ENCODE results near the gene SLC6A17. TPM values are rescaled to one million over a fixed set of nuclear protein-coding genes. Genes with fewer than 3 reads are reported as not detected.

SLC6A17 gene
- total and polyA plus RNA-seq, 9 of the 15 experiments (the other 6 are each of a cell fraction or from before 2014, with no cell fraction given), result not detected

DNA sequence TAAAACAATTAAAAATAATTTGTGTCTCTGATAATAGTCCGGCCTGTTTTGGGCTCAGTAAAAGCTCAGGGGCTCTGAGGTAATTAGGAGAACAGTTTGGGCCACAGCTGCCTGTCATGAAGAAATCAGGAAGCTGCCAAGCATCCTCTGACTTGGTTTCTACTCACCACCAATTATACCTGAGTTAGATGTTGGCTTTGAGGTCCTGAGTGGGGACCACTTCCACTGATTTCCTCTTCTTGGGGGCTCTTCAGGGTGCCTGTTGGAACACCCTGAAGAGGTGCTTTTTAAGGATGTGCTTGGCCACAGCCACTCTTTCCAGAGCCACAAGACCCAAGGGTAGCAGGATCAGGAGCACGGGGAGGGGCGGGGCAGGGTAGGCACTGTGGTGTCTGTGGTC, 10.9 kb downstream of the SLC6A17 start:
- Histone ChIP-seq H3K4me3 (no peak overlapping the region), H3K9ac (ENCODE audit: insufficient read depth in 1 of 2, low read depth in 2 of 2, low read length in 2 of 2) (no peak overlapping the region), H3K4me2 (ENCODE audit: insufficient read depth, low read length) (no peak overlapping the region), H3K27me3 (ENCODE audit: control insufficient read depth in 2 of 2, insufficient read depth in 2 of 2, low read length in 2 of 2) (peaks cover 14 to 67% of the 10 kb centered on the region in 2 experiments), H3K9me1 (ENCODE audit: control insufficient read depth, insufficient read depth, low read length) (no peaks in the 10 kb centered on the region), H3K4me1 (replicated peaks in 1 of 2; ENCODE audit: control insufficient read depth in 2 of 2, insufficient read depth in 2 of 2, low read length in 2 of 2) (no peaks in the 10 kb centered on the region), H3K27ac (ENCODE audit: extremely low read depth, low read depth, low read length) (no peak overlapping the region), H3K79me2 (ENCODE audit: control insufficient read depth, insufficient read depth, low read length) (no peaks in the 10 kb centered on the region), H2AFZ (ENCODE audit: low read depth, low read length) (no peak overlapping the region), H3K9me3 (replicated peaks; ENCODE audit: control insufficient read depth, insufficient read depth, low read depth, low read length) (no peaks in the 10 kb centered on the region), H3K36me3 (ENCODE audit: control insufficient read depth, insufficient read depth, low read length) (no peaks in the 10 kb centered on the region), H4K20me1 (replicated peaks; ENCODE audit: control insufficient read depth, insufficient read depth, low read length) (peaks cover 5% of the 10 kb centered on the region; the same call in 1 of the 2 replicates)
- BruUV-seq (replicated peaks), result no TSS peak
- intact Hi-C loops (cut with micrococcal nuclease) (no loop called here), in situ Hi-C loops (cut with MboI) (no loop called here)
- ChIA-PET CTCF (ENCODE audit: low intra/inter-chr PET ratio) (no interaction called here), POLR2A (interaction anchor here (0.6 to 1.2 kb wide), 2 partner anchors 18 to 73 kb away, joined by 3 read pairs; no protein-coding TSS in a partner anchor)
- no peak for DNase-seq (ENCODE audit: extremely low read depth in 1 of 4, low spot score in 3 of 4)
- no peak for FAIRE-seq
- TF ChIP-seq HMG20A (CRISPR knock-in tag; conservative IDR thresholded peaks at IDR 0.05), result no peak
- TF ChIP-seq ZC3H4 (CRISPR knock-in tag; IDR thresholded peaks at IDR 0.05; ENCODE audit: borderline replicate concordance), result no peak
- TF ChIP-seq ZNF583 (CRISPR knock-in tag; IDR thresholded peaks at IDR 0.05), result no peak
- TF ChIP-seq GTF2F1 (IDR thresholded peaks at IDR 0.05; ENCODE audit: low read depth, low read length), result no peak
- TF ChIP-seq ZNF589 (CRISPR knock-in tag; IDR thresholded peaks at IDR 0.05; ENCODE audit: low read depth), result no peak
- no peak for TF ChIP-seq GATAD2B (IDR thresholded peaks at IDR 0.05; ENCODE audit: borderline replicate concordance)
- ATAC-seq, result no peak
- 3% methylated on average over 3 of the region's 3 CpGs for WGBS (ENCODE audit: insufficient coverage, low coverage, missing lambda C conversion rate)

DNA sequence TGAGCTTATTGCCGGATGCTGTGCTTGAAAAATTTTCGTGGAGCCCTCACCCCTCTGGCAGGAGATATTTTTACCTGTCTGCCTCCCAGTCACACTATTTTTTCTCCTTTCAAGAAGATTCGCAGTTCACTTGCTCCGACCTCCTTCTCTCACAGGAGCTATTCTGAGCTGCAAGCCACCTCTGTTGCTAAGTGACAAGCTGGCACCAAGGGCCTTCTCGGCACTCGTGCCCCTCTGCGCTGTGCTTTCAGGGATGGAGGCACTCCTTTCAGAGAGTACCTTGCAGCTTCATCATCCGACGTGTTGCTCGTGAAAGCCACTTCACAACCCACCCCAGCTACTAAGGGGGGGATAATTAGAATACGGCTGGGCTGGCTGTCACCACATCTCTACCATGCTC, 11.6 kb downstream of the SLC6A17 start:
- H3K4me3 ChIP-seq, result no peak overlapping the region
- no peak overlapping the region for H3K4me2 ChIP-seq (ENCODE audit: insufficient read depth, low read length)
- H3K9me1 ChIP-seq (ENCODE audit: control insufficient read depth, insufficient read depth, low read length), result no peaks in the 10 kb centered on the region
- no peaks in the 10 kb centered on the region for H3K9me3 ChIP-seq (replicated peaks; ENCODE audit: control insufficient read depth, insufficient read depth, low read depth, low read length)
- H3K79me2 ChIP-seq (ENCODE audit: control insufficient read depth, insufficient read depth, low read length), result no peaks in the 10 kb centered on the region
- ATAC-seq (no peak), FAIRE-seq (no peak), DNase-seq (ENCODE audit: extremely low read depth in 1 of 4, low spot score in 3 of 4) (no peak)
- in situ Hi-C loops (cut with MboI) (no loop called here), intact Hi-C loops (cut with micrococcal nuclease) (no loop called here)
- WGBS (ENCODE audit: insufficient coverage, low coverage, missing lambda C conversion rate), result 0% methylated on average over 11 of the region's 11 CpGs
- peaks cover 5% of the 10 kb centered on the region; the same call in 1 of the 2 replicates for H4K20me1 ChIP-seq (replicated peaks; ENCODE audit: control insufficient read depth, insufficient read depth, low read length)
- no peaks in the 10 kb centered on the region for H3K4me1 ChIP-seq (replicated peaks in 1 of 2; ENCODE audit: control insufficient read depth in 2 of 2, insufficient read depth in 2 of 2, low read length in 2 of 2)
- no TSS peak for BruUV-seq (replicated peaks)
- peaks cover 19 to 73% of the 10 kb centered on the region in 2 experiments for H3K27me3 ChIP-seq (ENCODE audit: control insufficient read depth in 2 of 2, insufficient read depth in 2 of 2, low read length in 2 of 2)
- POLR2A ChIA-PET, result interaction anchor here (0.8 to 1.2 kb wide), 2 partner anchors 11 to 17 kb away, joined by 3 to 4 read pairs; no protein-coding TSS in a partner anchor
- H3K27ac ChIP-seq (ENCODE audit: extremely low read depth, low read depth, low read length), result no peak overlapping the region
- no peak overlapping the region for H3K9ac ChIP-seq (ENCODE audit: insufficient read depth in 1 of 2, low read depth in 2 of 2, low read length in 2 of 2)
- TF ChIP-seq, protein P1, sequence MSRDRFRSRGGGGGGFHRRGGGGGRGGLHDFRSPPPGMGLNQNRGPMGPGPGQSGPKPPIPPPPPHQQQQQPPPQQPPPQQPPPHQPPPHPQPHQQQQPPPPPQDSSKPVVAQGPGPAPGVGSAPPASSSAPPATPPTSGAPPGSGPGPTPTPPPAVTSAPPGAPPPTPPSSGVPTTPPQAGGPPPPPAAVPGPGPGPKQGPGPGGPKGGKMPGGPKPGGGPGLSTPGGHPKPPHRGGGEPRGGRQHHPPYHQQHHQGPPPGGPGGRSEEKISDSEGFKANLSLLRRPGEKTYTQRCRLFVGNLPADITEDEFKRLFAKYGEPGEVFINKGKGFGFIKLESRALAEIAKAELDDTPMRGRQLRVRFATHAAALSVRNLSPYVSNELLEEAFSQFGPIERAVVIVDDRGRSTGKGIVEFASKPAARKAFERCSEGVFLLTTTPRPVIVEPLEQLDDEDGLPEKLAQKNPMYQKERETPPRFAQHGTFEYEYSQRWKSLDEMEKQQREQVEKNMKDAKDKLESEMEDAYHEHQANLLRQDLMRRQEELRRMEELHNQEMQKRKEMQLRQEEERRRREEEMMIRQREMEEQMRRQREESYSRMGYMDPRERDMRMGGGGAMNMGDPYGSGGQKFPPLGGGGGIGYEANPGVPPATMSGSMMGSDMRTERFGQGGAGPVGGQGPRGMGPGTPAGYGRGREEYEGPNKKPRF (IDR thresholded peaks at IDR 0.05; ENCODE audit: low read depth, low read length), result no peak
- TF ChIP-seq, protein P2, sequence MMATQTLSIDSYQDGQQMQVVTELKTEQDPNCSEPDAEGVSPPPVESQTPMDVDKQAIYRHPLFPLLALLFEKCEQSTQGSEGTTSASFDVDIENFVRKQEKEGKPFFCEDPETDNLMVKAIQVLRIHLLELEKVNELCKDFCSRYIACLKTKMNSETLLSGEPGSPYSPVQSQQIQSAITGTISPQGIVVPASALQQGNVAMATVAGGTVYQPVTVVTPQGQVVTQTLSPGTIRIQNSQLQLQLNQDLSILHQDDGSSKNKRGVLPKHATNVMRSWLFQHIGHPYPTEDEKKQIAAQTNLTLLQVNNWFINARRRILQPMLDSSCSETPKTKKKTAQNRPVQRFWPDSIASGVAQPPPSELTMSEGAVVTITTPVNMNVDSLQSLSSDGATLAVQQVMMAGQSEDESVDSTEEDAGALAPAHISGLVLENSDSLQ (IDR thresholded peaks at IDR 0.05), result no peak
- no peak for TF ChIP-seq ZNF232 (CRISPR knock-in tag; IDR thresholded peaks at IDR 0.05)
- no peak for TF ChIP-seq ZNF121 (CRISPR knock-in tag; conservative IDR thresholded peaks at IDR 0.05)
- TF ChIP-seq NONO (IDR thresholded peaks at IDR 0.05; ENCODE audit: low read depth in 2 of 2, low read length in 1 of 2), result no peak
- TF ChIP-seq, protein P3, sequence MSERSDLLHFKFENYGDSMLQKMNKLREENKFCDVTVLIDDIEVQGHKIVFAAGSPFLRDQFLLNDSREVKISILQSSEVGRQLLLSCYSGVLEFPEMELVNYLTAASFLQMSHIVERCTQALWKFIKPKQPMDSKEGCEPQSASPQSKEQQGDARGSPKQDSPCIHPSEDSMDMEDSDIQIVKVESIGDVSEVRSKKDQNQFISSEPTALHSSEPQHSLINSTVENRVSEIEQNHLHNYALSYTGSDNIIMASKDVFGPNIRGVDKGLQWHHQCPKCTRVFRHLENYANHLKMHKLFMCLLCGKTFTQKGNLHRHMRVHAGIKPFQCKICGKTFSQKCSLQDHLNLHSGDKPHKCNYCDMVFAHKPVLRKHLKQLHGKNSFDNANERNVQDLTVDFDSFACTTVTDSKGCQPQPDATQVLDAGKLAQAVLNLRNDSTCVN (CRISPR knock-in tag; IDR thresholded peaks at IDR 0.05), result no peak
- H2AFZ ChIP-seq (ENCODE audit: low read depth, low read length), result no peak overlapping the region
- H3K36me3 ChIP-seq (ENCODE audit: control insufficient read depth, insufficient read depth, low read length), result no peaks in the 10 kb centered on the region
- CTCF ChIA-PET (ENCODE audit: low intra/inter-chr PET ratio), result interaction anchor here (1.1 kb wide), 1 partner anchor 13 kb away, joined by 3 read pairs; no protein-coding TSS in a partner anchor

Data from K562 (cell line).